ENCODE results near the gene SLC30A1. TPM values are rescaled to one million over a fixed set of nuclear protein-coding genes. Genes with fewer than 3 reads are reported as not detected.

SLC30A1 gene
- total and polyA plus RNA-seq, 4 donors, result 3.1 to 26.3 (median 14.4) TPM

- no peak overlapping the region for H3K27ac ChIP-seq (ENCODE audit: low read depth in 1 of 2, low read length in 1 of 2)
- no peak overlapping the region for H3K9ac ChIP-seq (ENCODE audit: insufficient read depth in 1 of 2, low read length in 2 of 2)
- no peak for ATAC-seq (ENCODE audit: insufficient read depth, low FRiP score)
- H3K4me1 ChIP-seq (ENCODE audit: control insufficient read depth in 5 of 5, insufficient read depth in 5 of 5, low read length in 5 of 5), result peaks cover 0 to 5% (median 0%) of the 10 kb centered on the region in 5 donors
- H3K36me3 ChIP-seq (ENCODE audit: control insufficient read depth in 4 of 4, insufficient read depth in 4 of 4, low read length in 4 of 4), result no peaks in the 10 kb centered on the region
- WGBS, 2 donors, result 90 to 94% methylated on average over 8 of the region's 8 CpGs
- H3K4me3 ChIP-seq, result no peak overlapping the region
- no peak for TF ChIP-seq CTCF (IDR thresholded peaks at IDR 0.05; ENCODE audit: control extremely low read depth, extremely low read depth)
- no peaks in the 10 kb centered on the region for H3K27me3 ChIP-seq (ENCODE audit: control insufficient read depth in 3 of 3, insufficient read depth in 3 of 3, low read length in 2 of 3)
- peaks cover 0 to 3% (median 0%) of the 10 kb centered on the region in 4 donors for H3K9me3 ChIP-seq (ENCODE audit: control insufficient read depth in 4 of 4, insufficient read depth in 3 of 4, low read length in 3 of 4)
- DNase-seq, result no peak
Observed at GRCh38 chr1:211536606-211537005, 42.4 kb downstream of the SLC30A1 start.

DNA sequence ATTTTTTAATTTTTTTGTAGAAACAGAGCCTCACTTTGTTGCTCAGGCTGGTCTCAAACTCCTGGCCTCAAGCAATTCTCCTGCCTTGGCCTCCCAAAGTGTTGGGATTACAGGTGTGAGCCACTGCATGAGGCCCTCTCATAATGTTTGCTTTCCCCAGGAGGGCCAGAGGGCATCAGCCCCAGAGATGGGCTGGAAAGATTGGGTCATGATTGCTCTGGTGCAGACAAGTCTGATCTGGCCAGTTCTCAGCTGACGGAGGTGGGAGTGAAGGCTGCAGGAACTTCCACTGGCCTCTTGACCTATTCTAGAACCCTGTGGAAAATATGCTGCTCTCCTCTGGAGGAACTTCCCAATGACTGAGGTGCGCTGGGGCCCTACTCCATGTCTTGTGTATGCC is 43.6 kb downstream of the SLC30A1 start:
- Histone ChIP-seq H3K4me1 (ENCODE audit: control insufficient read depth in 5 of 5, insufficient read depth in 5 of 5, low read length in 5 of 5) (no peaks in the 10 kb centered on the region), H3K9me3 (ENCODE audit: control insufficient read depth in 4 of 4, insufficient read depth in 3 of 4, low read length in 3 of 4) (no peaks in the 10 kb centered on the region), H3K27ac (ENCODE audit: low read depth in 1 of 2, low read length in 1 of 2) (no peak overlapping the region), H3K4me3 (no peak overlapping the region), H3K9ac (ENCODE audit: insufficient read depth in 1 of 2, low read length in 2 of 2) (no peak overlapping the region), H3K36me3 (ENCODE audit: control insufficient read depth in 4 of 4, insufficient read depth in 4 of 4, low read length in 4 of 4) (no peaks in the 10 kb centered on the region), H3K27me3 (ENCODE audit: control insufficient read depth in 3 of 3, insufficient read depth in 3 of 3, low read length in 2 of 3) (no peaks in the 10 kb centered on the region)
- WGBS, 2 donors, result 96 to 97% methylated on average over 2 of the region's 2 CpGs
- no peak for TF ChIP-seq CTCF (IDR thresholded peaks at IDR 0.05; ENCODE audit: control extremely low read depth, extremely low read depth)
- DNase-seq, result no peak
- ATAC-seq (ENCODE audit: insufficient read depth, low FRiP score), result no peak

DNA sequence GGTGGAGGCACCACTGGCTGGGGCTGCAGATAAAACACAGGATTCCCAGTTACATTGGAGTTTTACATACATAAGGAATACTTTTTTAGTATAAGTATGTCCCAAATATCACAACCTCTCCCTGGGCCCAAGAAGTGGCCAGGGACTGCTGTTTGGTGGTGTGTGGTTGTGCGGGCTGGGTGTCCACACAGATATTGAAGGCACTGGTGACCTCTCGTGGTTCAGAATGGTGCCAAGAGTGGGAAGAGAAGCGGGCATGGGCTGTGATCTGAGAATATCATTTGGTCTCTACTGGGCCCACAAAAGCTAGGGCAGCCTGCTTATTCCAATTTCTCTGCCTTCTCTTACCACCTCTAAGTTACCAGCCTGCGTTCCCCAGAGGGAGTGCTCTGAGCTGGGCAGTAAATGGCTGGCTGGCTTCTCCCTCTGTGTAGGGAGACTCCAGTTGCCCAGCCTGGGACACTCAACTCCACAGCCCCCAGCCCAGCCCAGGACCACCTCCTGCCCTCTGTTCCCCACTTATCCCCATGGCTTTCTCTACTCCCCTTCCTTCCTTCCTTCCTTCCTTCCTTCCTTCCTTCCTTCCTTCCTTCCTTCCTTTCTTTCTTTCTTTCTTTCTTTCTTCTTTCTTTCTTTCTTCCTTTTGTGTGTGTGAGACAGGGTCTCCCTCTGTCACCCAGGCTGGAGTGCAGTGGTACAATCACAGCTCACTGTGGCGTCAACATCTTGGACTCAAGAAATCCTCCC is 44.2 kb downstream of the SLC30A1 start:
- H3K9ac ChIP-seq (ENCODE audit: insufficient read depth in 1 of 2, low read length in 2 of 2), result no peak overlapping the region
- H3K4me1 ChIP-seq (ENCODE audit: control insufficient read depth in 5 of 5, insufficient read depth in 5 of 5, low read length in 5 of 5), result no peaks in the 10 kb centered on the region
- no peak overlapping the region for H3K27ac ChIP-seq (ENCODE audit: low read depth in 1 of 2, low read length in 1 of 2)
- no peak for DNase-seq
- no peaks in the 10 kb centered on the region for H3K9me3 ChIP-seq (ENCODE audit: control insufficient read depth in 4 of 4, insufficient read depth in 3 of 4, low read length in 3 of 4)
- no peak for TF ChIP-seq CTCF (IDR thresholded peaks at IDR 0.05; ENCODE audit: control extremely low read depth, extremely low read depth)
- 93 to 96% methylated on average over 5 of the region's 5 CpGs for WGBS, 2 donors
- ATAC-seq (ENCODE audit: insufficient read depth, low FRiP score), result no peak
- no peaks in the 10 kb centered on the region for H3K36me3 ChIP-seq (ENCODE audit: control insufficient read depth in 4 of 4, insufficient read depth in 4 of 4, low read length in 4 of 4)
- no peaks in the 10 kb centered on the region for H3K27me3 ChIP-seq (ENCODE audit: control insufficient read depth in 3 of 3, insufficient read depth in 3 of 3, low read length in 2 of 3)
- H3K4me3 ChIP-seq, result no peak overlapping the region

DNA sequence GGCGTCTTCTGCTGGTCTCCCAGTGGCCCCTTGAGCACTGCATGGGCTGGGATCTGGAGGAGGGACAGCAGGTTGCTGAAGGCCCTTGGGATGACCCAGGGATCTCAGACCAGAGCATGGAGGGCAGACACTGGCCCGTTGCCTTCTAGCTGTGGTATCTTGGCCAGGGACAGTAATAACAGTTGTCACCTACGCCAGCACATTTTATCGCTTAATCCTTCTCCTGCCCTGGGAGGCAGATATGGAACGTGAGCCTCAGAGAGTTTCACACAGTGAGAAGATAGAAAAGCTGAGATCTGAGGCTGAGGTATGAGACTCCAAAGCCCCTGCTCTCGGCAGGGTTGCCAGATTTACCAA is 46.9 kb downstream of the SLC30A1 start:
- H3K4me3 ChIP-seq, result no peak overlapping the region
- H3K9ac ChIP-seq (ENCODE audit: insufficient read depth in 1 of 2, low read length in 2 of 2), result no peak overlapping the region
- no peaks in the 10 kb centered on the region for H3K4me1 ChIP-seq (ENCODE audit: control insufficient read depth in 5 of 5, insufficient read depth in 5 of 5, low read length in 5 of 5)
- WGBS, 2 donors, result 78 to 89% methylated on average over 6 of the region's 6 CpGs
- ATAC-seq (ENCODE audit: insufficient read depth, low FRiP score) (no peak), DNase-seq (no peak)
- TF ChIP-seq CTCF (IDR thresholded peaks at IDR 0.05; ENCODE audit: control extremely low read depth, extremely low read depth), result no peak
- no peaks in the 10 kb centered on the region for H3K9me3 ChIP-seq (ENCODE audit: control insufficient read depth in 4 of 4, insufficient read depth in 3 of 4, low read length in 3 of 4)
- no peak overlapping the region for H3K27ac ChIP-seq (ENCODE audit: low read depth in 1 of 2, low read length in 1 of 2)
- no peaks in the 10 kb centered on the region for H3K27me3 ChIP-seq (ENCODE audit: control insufficient read depth in 3 of 3, insufficient read depth in 3 of 3, low read length in 2 of 3)
- H3K36me3 ChIP-seq (ENCODE audit: control insufficient read depth in 4 of 4, insufficient read depth in 4 of 4, low read length in 4 of 4), result no peaks in the 10 kb centered on the region

Data from lung (tissue), 12 donors.